AG08395 (cell line): Measurements from ENCODE around the gene NOTUM.
"Not testable (repeated sequence)": the region's sequence is repeated elsewhere in the genome, so short reads cannot be mapped to it uniquely, and the experiment has no call there.

Experiments
- DNase-seq: peaks from one replicate; pipeline ENCODE4 v3.0.0; 2012; ENCODE audit warnings: mixed read lengths, low spot score

The NOTUM gene

DNA sequence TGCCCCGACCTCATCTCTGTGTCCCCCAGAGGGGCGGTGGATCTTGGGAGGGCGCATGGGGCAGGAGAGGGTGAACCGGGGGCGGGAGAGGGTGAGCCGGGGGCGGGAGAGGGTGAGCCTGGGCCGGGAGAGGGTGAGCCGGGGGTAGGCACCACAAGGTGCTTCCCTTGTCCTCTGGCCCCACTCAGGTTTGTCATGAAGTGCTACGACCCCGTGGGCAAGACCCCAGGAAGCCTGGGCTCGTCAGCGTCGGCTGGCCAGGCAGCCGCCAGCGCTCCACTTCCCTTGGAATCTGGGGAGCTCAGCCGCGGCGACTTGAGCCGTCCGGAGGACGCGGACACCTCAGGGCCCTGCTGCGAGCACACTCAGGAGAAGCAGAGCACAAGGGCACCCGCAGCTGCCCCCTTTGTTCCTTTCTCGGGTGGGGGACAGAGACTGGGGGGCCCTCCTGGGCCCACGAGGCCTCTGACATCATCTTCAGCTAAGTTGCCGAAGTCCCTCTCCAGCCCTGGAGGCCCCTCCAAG, 35.3 kb upstream of the NOTUM start:
- no peak for DNase-seq

DNA sequence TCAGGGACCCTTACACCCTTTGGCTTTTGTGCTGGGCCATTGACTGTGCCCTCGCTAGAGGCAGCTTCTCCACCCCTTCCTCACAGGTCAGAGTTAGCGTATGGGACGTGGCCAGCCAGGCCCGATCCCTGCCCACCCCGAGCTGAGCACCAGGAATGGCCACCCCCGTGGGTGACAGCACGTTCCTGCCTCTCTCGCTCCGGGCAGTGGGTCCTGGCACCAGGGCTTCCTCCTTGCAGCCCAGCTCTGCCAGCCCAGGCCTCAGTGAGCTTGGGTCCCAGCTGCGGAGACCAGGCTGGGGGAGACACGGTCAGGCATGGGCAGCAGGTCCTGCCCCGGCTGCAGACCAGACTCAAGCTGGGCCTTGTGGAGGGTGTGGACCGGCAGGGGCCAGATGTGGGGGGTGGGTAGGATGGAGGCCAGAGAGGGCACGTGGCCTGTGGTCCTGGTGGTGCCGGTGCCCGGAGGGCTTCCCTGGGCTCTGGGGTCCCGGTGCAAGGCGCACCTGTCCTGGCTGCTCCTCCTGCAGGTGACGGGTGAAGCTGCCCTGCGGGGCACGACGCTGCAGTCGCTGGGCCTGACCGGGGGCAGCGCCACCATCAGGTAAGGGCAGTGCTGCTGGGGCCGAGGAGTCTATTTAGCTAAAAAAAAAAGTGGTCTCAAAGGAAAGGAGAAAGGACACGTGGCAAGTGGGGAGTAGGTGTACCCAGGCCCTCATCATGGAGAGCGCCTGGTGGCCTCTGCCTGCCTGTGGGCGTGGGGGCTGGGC, 34.7 kb upstream of the NOTUM start:
- DNase-seq, result no peak

DNA sequence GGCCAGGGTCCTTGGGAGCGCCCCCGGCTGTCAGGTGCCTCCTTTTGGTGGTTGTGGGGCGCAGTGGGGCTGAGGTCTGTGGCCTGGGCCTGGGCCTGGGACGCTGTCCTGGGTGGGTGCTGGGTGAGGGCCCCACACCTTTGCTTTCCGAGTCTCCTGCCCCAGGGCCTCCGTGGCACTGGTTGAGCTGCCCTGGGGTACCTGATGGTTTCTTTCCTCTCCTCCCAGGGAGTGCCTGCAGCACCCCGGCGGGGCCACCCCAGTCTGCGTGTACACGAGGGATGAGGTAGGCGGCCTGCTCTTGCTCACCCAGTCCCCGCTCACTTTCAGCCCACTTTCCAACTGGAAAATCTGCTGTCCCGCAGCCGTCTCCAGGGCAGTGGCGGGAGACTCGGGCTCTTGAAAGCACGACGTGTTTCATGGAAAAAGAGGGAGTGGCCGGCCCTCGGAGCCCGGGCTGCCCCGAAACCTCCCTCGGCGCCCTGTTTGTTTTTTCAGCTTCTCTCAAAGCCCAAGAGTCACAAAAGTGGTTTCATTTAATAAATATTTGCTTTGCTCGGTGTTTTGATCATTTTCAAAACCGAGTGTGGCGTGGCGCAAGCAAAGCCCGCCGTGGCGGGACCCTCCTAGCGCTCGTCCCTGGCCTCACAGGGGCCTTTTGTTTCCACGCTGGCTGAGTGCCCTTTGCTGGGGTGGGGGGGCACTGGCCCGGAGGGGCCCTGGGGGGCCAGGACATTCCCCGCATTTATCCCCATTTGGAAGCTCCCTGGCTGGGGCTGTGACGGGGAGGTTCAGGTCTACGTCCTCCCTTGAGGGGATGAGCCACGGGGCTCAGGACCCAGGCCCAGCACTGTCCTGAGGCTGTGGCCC, 33.8 kb upstream of the NOTUM start:
- no peak for DNase-seq

DNA sequence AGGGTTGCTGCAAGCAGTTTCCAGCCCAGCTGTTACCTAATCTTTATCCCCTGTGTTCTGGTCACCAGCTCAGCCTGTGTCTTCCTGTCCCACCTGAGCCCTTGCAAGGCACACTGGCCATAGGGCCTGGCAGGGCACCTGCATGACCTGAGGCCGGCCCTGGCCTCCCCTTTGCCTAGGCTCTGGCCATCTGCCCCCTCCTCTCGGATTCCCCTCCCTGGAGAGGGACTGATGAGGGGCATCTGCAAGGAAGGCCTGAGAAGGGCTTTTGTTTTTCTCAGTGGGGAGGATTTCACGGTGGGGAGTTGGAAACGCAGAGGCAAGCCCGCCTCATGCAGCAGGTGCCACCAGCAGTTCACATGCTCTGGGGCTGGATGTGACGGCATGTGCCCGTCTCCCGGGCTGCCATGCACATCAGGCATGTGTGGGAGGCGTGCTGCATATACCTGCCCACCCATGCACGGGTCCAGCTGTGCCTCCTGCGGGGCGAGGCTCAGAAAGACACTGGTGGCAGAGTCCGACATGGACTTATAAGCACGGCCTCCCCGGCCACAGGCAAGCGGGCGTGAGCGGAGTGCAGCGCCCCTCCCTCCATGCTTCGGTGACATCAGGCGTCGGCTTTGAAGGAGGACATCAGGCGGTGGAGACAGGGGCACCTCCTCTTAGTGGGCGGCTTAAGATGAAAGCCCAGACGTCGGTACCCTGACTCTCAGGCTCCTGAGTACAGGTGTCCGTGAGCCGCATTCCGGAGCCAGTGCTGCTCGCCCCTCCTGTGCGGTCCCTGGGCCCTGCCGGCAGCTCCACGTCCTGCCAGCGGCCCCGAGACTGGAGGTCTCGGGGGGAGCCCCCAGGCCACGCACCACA, 33.0 kb upstream of the NOTUM start:
- DNase-seq, result no peak

DNA sequence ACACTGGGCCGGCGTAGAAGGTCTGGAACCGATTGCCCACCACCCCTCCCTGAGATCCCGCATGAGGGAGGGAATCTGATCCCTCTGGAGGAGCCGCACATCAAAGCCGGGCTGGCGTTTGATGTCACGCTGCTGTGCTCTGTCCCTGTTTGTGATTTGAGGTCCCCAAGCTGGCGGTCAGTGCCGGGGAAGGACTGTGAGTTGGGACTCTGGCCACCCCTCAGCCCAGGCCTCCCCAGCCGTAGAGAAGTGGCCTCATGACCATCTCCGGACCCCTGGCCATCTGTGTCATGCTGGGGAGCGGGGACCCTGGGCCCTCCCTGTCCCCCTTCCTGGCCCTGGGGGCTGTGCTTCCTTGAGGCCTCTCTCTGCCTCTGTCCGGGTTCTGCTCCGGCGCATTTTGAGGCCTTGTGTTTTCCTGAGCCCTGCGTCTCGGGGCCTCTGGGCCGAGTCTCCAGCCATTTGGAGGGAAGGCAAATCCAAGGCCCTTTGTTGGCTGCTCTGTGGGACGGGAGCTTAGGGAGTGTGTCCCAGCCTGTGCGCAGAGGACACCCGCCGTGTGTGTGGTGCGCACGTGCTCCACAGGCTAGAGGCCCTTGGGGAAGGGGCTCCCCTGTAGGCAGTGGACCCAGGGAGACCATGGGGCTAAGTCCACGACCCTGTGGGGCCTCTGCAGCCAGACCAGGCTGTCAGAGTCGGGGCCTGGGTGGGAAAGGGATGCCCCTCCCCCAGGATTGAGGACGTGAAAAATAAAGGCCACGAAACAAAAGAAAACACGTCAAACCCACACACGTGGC, 31.5 kb upstream of the NOTUM start:
- no peak for DNase-seq

DNA sequence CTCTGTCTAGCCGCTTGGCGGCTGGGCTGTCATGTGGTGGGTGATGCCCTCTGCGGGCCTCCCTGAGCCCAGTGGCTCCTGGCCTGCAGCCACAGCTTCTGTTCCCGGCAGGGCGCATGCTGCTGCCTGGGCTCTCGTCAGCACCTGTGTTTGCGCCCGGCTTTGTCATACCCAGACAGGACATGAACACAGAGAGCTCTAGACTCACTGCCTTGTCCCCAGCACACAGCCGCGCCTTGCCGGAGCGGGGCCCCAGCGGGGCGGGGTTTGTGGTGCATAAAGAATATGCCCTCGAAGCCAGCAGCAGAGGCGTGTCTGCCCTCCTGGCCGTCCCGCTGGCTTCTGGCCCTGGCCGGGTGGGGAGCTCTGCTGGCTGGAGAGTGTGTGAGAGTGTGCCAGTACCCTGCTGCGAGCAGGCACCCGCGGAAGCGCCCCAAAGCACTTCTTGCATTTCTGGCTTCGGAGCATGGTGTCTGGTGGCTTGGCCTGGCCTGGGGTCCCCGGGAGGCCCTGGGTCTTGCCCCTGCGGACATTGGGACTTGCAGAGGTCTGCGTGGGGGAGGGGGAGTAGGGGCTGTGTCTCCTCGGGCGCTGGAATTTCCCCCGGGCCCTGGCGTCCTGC, 30.8 kb upstream of the NOTUM start:
- DNase-seq, result peak; percentile 86

DNA sequence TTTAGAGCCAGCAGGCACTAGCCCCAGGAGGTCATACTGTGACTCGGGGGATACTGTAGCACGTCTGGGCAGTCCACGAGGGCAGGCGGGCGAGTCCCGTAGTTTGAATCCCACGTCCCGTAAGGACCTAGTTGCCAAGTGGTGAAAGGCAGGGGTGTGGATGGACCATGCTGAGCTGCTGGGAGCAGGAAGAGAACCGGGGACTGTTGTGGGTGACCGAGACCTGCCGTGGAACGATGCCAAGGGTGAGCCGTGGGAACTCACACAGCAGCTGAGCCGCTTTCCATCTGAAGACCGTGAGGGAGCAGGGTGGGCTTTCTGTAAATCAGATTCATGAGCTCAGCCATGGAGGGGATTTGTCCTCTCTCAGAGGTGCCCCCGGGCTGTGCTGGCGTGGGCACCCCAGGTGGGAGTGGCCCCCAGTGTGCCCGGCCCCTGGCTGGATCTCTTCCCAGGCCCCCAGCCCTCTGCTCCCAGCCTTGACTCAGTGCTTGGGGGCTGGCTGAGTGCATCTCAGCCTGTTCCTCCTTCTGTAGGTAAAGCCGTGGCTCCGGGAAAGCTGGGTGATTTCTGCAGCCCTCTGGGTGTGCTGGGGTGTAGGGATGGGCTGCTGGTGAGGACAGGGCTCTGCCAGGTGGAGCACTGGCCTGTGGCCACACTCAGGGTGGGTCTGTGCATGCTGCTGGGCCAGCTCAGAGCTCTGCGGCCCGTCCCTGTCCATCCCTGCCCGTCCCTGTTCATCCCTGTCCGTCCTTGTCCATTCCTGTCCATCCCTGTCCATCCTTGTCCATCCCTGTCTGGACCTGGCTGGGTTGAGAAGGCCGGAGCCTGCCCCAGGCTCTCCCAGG, 30.1 kb upstream of the NOTUM start:
- DNase-seq, result no peak

DNA sequence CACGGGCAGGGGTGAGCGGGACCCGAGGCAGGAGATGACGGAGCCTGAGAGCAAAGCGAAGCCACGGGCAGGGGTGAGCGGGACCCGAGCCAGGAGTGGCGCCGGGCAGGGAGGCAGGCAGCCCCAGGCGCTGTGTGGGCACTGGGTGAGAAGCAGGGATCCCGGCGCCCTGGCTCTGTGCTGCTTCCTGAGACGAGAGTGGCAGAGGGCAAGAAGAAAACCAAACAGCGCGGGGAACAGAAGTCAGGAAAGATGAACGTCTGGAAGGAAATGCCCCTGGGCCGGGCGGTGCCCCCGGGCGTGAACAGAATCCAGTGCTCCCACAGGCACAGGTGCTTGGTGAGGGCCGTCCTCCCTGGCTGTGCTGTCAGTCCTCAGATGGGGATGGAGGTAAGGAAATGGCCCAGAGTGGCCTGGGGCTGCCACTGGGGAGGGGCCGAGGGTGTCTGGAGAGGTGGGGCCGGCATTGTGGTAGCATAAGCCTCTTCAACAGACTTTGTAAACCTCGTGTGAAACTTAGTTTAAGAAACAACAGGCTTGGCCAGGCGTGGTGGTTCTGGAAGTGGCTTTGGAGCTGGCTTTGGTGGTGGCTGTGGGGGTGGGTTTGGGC, 26.3 kb upstream of the NOTUM start:
- DNase-seq, result no peak

DNA sequence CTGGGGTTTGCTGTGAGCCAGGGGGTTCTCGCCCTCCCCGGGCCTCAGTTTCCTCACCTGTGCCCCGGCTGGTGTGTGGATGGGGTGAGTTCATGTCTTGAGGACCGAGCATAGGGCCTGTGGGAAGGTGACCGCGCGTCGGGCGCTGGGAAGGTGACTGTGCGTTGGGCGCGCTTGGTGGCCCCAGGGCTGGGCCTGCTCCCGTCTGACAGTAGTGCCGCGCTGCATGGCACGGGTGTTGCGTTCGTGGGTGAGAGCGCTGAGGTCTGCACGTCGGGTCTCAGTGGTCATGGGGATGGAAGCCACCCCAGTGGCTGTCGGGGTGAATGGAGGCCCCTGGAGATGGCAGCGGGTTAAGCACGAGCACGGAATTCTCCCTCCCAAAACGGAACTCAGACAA, 25.6 kb upstream of the NOTUM start:
- DNase-seq, result no peak

DNA sequence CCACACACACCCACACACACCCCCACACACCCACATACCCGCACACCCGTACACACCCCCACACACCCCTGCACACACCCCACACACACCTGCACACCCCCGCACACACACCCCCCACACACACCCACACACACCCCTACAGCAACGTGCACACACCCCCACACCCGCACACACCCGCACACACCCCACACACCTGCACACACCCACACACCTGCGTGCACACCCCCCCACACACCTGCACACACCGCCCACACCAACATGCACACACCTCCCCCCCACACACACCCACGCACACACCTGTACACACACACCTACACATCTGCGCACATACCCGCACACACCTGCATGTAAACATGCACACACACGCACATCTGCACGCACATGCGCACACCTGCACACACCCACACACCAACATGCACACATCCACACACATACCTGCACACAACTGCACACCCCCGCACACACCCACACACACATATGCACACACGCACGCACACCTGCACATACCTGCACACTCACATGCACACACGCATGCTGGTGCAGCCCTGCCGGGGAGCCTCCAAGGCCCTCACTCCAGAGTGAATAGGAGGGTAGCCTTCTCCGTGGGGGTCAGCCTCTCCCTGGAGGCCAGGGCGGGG, 23.9 kb upstream of the NOTUM start:
- no peak for DNase-seq

DNA sequence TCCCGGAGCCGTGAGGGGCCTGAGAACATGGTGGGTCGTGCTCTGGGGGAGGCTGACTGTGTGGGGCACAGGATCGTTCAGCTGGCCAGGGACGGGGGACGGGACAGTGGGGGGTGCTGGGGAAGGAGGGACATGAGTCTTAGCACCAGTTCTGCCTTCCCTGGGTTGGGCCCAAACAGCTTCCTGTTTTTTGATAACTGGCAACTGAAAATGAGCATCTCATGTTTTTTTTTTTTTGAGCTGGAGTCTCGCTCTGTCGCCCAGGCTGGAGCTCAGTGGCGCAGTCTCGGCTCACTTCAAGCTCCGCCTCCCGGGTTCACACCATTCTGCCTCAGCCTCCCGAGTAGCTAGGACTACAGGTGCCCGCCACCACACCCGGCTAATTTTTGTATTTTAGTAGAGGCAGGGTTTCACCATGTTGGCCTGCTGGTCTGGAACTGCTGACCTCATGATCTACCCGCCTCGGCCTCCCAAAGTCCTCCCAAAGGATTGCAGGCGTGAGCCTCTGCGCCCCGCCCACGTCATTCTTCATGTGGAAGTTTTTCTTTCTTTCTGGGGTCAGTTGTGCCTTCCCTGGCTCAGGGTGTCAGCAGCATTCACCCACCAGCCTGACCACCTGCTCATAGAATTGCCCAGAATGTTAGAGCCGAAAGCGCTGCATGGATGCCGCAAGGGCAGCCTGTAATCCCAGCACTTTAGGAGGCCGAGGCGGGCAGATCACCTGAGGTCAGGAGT, 22.8 kb upstream of the NOTUM start:
- DNase-seq, result no peak

DNA sequence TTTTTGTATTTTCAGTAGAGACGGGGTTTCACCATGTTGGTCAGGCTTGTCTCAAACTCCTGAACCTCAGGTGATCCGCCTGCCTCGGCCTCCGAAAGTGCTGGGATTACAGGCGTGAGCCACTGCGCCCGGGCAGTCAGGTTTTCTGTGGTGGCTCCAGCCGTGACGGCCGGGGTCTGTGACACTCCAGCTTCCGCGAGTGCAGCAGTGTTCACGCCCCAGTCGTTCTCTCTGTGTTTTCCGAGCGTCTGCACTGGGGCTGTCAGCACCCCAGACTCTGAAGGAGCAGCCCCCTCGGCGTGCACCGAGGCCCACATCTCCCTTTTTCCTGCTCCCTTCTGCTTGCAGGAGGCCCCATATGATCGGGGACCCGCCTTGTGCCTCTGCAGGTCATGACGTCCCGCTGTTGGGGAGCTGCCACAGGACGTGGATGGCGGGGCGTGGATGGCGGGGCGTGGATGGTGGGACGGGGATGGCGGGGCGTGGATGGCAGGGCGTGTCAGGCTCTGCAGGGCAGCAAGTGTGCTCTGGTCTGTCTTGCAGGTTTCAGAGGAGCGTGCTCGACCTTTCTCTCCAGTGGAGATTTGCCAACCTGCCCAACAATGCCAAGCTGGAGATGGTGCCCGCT, 22.1 kb upstream of the NOTUM start:
- DNase-seq, result no peak

DNA sequence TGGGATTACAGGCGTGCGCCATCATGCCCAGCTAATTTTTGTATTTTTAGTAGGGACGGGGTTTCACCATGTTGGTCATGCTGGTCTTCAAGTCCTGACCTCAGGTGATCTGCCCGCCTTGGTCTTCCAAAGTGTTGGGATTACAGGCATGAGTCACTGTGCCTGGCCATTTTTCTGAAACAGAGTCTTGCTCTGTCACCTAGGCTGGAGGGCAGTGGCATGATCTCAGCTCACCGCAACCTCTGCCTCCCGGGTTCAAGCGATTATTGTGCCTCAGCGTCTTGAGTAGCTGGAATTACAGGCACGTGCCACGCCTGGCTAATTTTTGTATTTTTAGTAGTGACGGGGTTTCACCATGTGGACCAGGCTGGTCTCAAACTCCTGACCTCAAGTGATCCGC, 20.5 kb upstream of the NOTUM start:
- not testable (repeated sequence) for DNase-seq

DNA sequence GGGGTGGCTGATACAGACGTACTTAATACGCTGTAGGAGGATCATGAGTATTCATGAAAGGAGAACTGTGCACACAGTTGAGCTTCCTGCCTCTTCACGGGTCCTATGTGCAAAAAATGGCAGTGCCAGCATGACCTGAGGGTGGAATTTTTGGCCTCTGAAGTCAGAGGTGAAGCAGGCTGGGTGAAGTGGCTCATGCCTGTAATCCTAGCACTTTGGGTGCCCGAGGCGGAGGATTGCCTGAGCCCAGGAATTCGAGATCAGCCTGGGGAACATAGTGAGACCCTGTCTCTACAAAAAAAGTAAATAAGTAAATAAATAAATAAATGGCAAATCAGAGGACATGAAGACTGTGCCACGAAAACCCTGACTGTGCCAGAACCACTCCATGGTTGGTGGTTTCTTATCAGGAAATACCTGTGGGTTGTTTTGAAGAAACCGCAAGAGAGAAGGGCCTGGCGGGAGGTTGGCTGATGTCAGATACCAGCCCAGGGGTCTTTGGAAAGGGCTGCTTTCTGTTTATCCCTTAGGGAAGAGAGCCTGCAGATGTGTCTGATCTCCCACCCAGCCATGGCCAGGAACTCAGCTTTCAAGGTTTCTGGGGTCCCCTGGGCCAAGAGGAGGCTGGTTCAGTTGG, 19.8 kb upstream of the NOTUM start:
- no peak for DNase-seq

DNA sequence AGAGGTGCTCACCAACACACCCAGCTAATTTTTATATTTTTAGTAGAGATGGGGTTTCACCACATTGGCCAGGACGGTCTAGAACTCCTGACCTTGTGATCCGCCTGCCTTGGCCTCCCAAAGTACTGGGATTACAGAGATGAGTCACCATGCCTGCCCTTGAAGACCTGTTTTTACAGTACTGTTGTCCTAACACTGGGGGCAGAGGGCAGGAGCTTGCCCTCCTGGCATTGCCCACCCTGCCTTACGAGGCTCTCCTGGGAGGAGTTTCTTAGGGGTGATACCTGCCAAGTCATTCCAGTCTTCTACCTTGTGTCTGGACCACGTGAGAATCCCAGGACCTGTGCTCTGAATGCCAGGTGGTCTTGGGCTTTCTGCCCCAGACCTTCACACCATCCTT, 19.1 kb upstream of the NOTUM start:
- no peak for DNase-seq

DNA sequence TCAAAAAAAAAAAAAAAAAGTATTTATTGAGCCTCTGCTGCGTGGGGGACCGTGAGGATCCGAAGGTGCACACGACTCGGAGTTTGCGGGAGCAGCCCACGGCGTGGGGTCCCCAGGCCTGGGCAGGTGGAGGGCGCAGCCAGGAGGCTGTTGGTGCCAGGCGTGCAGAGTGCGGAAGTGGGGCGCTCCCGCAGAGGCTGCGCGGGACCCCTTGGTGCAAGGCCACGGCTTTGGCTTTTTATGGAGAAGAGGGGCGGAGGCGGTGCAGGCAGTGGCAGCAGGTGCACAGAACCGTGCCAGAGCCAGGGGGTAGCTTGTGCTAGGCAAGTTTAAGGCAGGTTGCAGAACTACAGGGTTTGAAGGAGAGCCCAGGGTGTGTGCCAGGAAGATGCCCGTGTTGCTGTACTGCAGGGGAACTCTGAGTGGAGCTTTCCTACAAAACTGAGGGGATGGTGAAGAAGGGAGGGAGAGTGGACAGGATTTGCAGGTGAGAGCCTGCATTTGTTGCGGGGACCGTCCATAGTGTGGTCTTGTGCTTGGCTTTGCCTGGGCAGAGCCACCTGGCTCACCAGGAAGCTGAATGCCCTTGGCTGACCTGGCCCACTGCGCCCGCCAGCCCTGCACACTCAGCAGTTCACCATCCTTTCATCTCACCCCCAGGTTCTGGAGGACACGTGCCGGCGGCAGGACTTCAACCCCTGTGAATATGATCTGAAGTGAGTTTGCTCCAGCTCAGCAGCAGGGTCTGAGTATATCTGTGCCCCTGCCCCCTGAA, 17.7 kb upstream of the NOTUM start:
- no peak for DNase-seq
